HFFc6 (cell line): ENCODE measurements around the gene RAET1E. TPM values are rescaled to one million over a fixed set of nuclear protein-coding genes. Genes with fewer than 3 reads are reported as not detected.
A peak's percentile ranks its signal among the peaks of the same experiment; 100 is the strongest.
"Not testable (repeated sequence)": the region's sequence is repeated elsewhere in the genome, so short reads cannot be mapped to it uniquely, and the experiment has no call there.

Experiments
- DNase-seq: peaks from one replicate; pipeline ENCODE4 v3.0.0-alpha.2; 2018
- H3K27ac Mint-ChIP-seq: 2 replicates; pipeline ENCODE4 v1.8.0; 2020; ENCODE audit warnings: mild to moderate bottlenecking, mixed read lengths
- H3K27me3 Mint-ChIP-seq: 2 replicates; pipeline ENCODE4 v1.8.0; 2021; ENCODE audit warnings: mild to moderate bottlenecking, moderate library complexity, mixed read lengths; ENCODE audit not compliant: insufficient read depth
- H3K36me3 Mint-ChIP-seq: 2 replicates; pipeline ENCODE4 v1.8.0; 2021; ENCODE audit warnings: low read depth, mixed read lengths
- H3K4me1 Mint-ChIP-seq: 2 replicates; pipeline ENCODE4 v1.8.0; 2020; ENCODE audit warnings: low read depth, mixed read lengths
- H3K4me3 Mint-ChIP-seq: 2 replicates; pipeline ENCODE4 v1.8.0; 2020; ENCODE audit warnings: mild to moderate bottlenecking, moderate library complexity, mixed read lengths
- H3K9me3 Mint-ChIP-seq: 2 replicates; pipeline ENCODE4 v1.8.0; 2020; ENCODE audit warnings: mild to moderate bottlenecking, mixed read lengths
- CTCF ChIP-seq: fragments of 200-600 bp; sonication (generic); IDR thresholded peaks from 2 replicates; pipeline ENCODE4 v1.5.0; 2021; ENCODE audit warnings: antibody characterized with exemption, mild to moderate bottlenecking
- total RNA-seq, 6 experiments: library from RNA; stranded (reverse); fragmentation: NEBNext Ultra II Directional; extraction: Animal tissue kit (Norgen Biotek cat#: 25700); gene quantifications; 2 replicates in 1 of 6; 3 replicates in 5 of 6; pipeline ENCODE4 v1.2.3, GENCODE V29; 2021

RAET1E gene
- total RNA-seq, 6 experiments from 2014 or later = 0.14 to 0.41 (median 0.26) TPM; not detected in 1

- no peak for DNase-seq
- Mint-ChIP-seq H3K27ac (peak overlapping the region; percentile 97), H3K9me3 (no peaks in the 10 kb centered on the region), H3K4me3 (peak overlapping the region; percentile 83; the same call in 1 of the 2 replicates), H3K36me3 (no peaks in the 10 kb centered on the region), H3K27me3 (no peaks in the 10 kb centered on the region), H3K4me1 (peaks cover 82% of the 10 kb centered on the region)
- no peak for TF ChIP-seq CTCF
Measured at GRCh38 chr6:149857541-149857940, 40.4 kb downstream of the RAET1E start.

- TF ChIP-seq CTCF = no peak
- H3K9me3 Mint-ChIP-seq = no peaks in the 10 kb centered on the region
- peak overlapping the region; percentile 97 for H3K27ac Mint-ChIP-seq
- no peak for DNase-seq
- H3K4me3 Mint-ChIP-seq = peak overlapping the region; percentile 83
- no peaks in the 10 kb centered on the region for H3K36me3 Mint-ChIP-seq
- peaks cover 82% of the 10 kb centered on the region for H3K4me1 Mint-ChIP-seq
- H3K27me3 Mint-ChIP-seq = no peaks in the 10 kb centered on the region
Measured at GRCh38 chr6:149856256-149856994, 41.5 kb downstream of the RAET1E start.

- Mint-ChIP-seq H3K27ac (peak overlapping the region; percentile 97), H3K4me3 (peak overlapping the region; percentile 83), H3K36me3 (peaks cover 6% of the 10 kb centered on the region; the same call in 1 of the 2 replicates), H3K4me1 (peaks cover 82% of the 10 kb centered on the region), H3K9me3 (no peaks in the 10 kb centered on the region), H3K27me3 (no peaks in the 10 kb centered on the region)
- DNase-seq = no peak
- TF ChIP-seq CTCF = no peak
Measured at GRCh38 chr6:149855741-149856140, 42.2 kb downstream of the RAET1E start.

GRCh38 chr6:149855040-149855654, 42.8 kb downstream of the RAET1E start:
- Mint-ChIP-seq H3K27ac (peak overlapping the region; percentile 97), H3K9me3 (no peaks in the 10 kb centered on the region), H3K4me3 (peak overlapping the region; percentile 83), H3K27me3 (no peaks in the 10 kb centered on the region), H3K36me3 (peaks cover 6% of the 10 kb centered on the region; the same call in 1 of the 2 replicates), H3K4me1 (peaks cover 83% of the 10 kb centered on the region)
- TF ChIP-seq CTCF = no peak
- DNase-seq = peak; percentile 91

GRCh38 chr6:149854532-149854931, 43.4 kb downstream of the RAET1E start:
- no peak for TF ChIP-seq CTCF
- Mint-ChIP-seq H3K36me3 (peaks cover 6% of the 10 kb centered on the region; the same call in 1 of the 2 replicates), H3K4me3 (peak overlapping the region; percentile 83), H3K4me1 (peaks cover 85% of the 10 kb centered on the region), H3K27ac (peak overlapping the region; percentile 97), H3K27me3 (no peaks in the 10 kb centered on the region), H3K9me3 (no peaks in the 10 kb centered on the region)
- DNase-seq = no peak

GRCh38 chr6:149854017-149854416, 43.9 kb downstream of the RAET1E start:
- not testable (repeated sequence) for DNase-seq, H3K27me3 Mint-ChIP-seq, H3K9me3 Mint-ChIP-seq, H3K36me3 Mint-ChIP-seq, H3K4me3 Mint-ChIP-seq
- H3K4me1 Mint-ChIP-seq = peaks cover 80% of the 10 kb centered on the region
- peak overlapping the region; percentile 97 for H3K27ac Mint-ChIP-seq
